Peyer's patch (tissue), 4 donors: ENCODE results near the gene SLC25A23.

Experiments
- CTCF ChIP-seq, 6 experiments: fragments of 450-650 bp in 4 of 6; fragments of 200-600 bp in 2 of 6; sonication (generic) in 1 of 6; IDR thresholded peaks; one replicate each; pipeline ENCODE4 v1.5.1; 2017 to 2019; ENCODE audit warnings: antibody characterized with exemption in 6 of 6, mild to moderate bottlenecking in 3 of 6, moderate library complexity in 1 of 6
- POLR2A ChIP-seq, 2 donors: fragments of 450-650 bp; IDR thresholded peaks; one replicate each; pipeline ENCODE4 v1.5.1; 2017; ENCODE audit warnings: antibody characterized with exemption in 2 of 2, mild to moderate bottlenecking in 2 of 2, moderate library complexity in 2 of 2

- no peak for TF ChIP-seq CTCF (IDR thresholded peaks at IDR 0.05)
- TF ChIP-seq POLR2A (IDR thresholded peaks at IDR 0.05), result no peak
Observed at GRCh38 chr19:6490134-6490533, 30.5 kb upstream of the SLC25A23 start.
